DND-41 (cell line): ENCODE data around the gene PCDHGA1.

Experiments used
- ATAC-seq: fragments of 200-7000 bp; cut with Tn5 transposase; 3 replicates; pipeline ENCODE4 v1.9.1; 2021; ENCODE audit warnings: low read depth; ENCODE audit not compliant: insufficient read depth
- DNase-seq: peaks from one replicate; pipeline ENCODE4 v3.0.0-alpha.2; 2020
- H2AFZ ChIP-seq: 2 replicates; pipeline ENCODE4 v1.6.0; 2012; ENCODE audit warnings: low read depth, low read length
- H3K27ac ChIP-seq: 2 replicates; pipeline ENCODE4 v1.5.1; 2012; ENCODE audit warnings: low read length, inconsistent platforms
- H3K27me3 ChIP-seq: fragments of 200-600 bp; sonication (generic); 2 replicates; pipeline ENCODE4 v1.6.0; 2012; ENCODE audit warnings: low read length, mild to moderate bottlenecking, inconsistent platforms; ENCODE audit not compliant: insufficient read depth, poor library complexity
- H3K36me3 ChIP-seq: 2 replicates; pipeline ENCODE4 v1.5.1; 2012; ENCODE audit warnings: low read length, inconsistent platforms; ENCODE audit not compliant: insufficient read depth
- H3K4me1 ChIP-seq: 2 replicates; pipeline ENCODE4 v1.5.1; 2012; ENCODE audit warnings: mild to moderate bottlenecking, low read length; ENCODE audit not compliant: insufficient read depth
- H3K4me2 ChIP-seq: 2 replicates; pipeline ENCODE4 v1.6.0; 2012; ENCODE audit warnings: mild to moderate bottlenecking, moderate library complexity, low read length, inconsistent platforms; ENCODE audit not compliant: insufficient read depth
- H3K4me3 ChIP-seq, 2 experiments: fragments of 200-600 bp in 1 of 2; shearing (Covaris generic) in 1 of 2; 2 replicates each; pipeline ENCODE4 v1.5.1; 2012 to 2016; ENCODE audit warnings: inconsistent platforms in 2 of 2, low read length in 2 of 2, mild to moderate bottlenecking in 2 of 2, low read depth in 1 of 2, moderate library complexity in 1 of 2
- H3K79me2 ChIP-seq: 2 replicates; pipeline ENCODE4 v1.6.0; 2012; ENCODE audit warnings: low read length, inconsistent platforms; ENCODE audit not compliant: insufficient read depth
- H3K9ac ChIP-seq: 2 replicates; pipeline ENCODE4 v1.6.0; 2012; ENCODE audit warnings: low read depth, mild to moderate bottlenecking, inconsistent platforms, low read length, moderate library complexity
- H3K9me3 ChIP-seq: 2 replicates; pipeline ENCODE4 v1.5.1; 2012; ENCODE audit warnings: low read length, moderate library complexity, mild to moderate bottlenecking, inconsistent platforms; ENCODE audit not compliant: insufficient read depth, severe bottlenecking
- H4K20me1 ChIP-seq: 2 replicates; pipeline ENCODE4 v1.6.0; 2012; ENCODE audit warnings: low read length; ENCODE audit not compliant: insufficient read depth
- CTCF ChIP-seq: IDR thresholded peaks from 2 replicates; pipeline ENCODE4 v1.5.1; 2012; ENCODE audit warnings: borderline replicate concordance, low read length, moderate library complexity, mild to moderate bottlenecking; ENCODE audit not compliant: poor library complexity, severe bottlenecking; ENCODE audit errors: extremely low read depth
- EZH2 ChIP-seq: IDR thresholded peaks from 3 replicates; pipeline ENCODE4 v1.6.1; 2012; ENCODE audit warnings: borderline replicate concordance, low read depth, mild to moderate bottlenecking, moderate library complexity, low read length, inconsistent platforms; ENCODE audit not compliant: severe bottlenecking

PCDHGA1 gene

GRCh38 chr5:141492168-141492885 lies 162.0 kb downstream of the PCDHGA1 start:
- Histone ChIP-seq H3K27ac (no peak overlapping the region), H3K4me1 (peaks cover 29% of the 10 kb centered on the region), H3K79me2 (no peaks in the 10 kb centered on the region), H2AFZ (no peak overlapping the region), H4K20me1 (no peaks in the 10 kb centered on the region), H3K36me3 (no peaks in the 10 kb centered on the region), H3K27me3 (no peaks in the 10 kb centered on the region), H3K4me2 (no peak overlapping the region), H3K4me3 (no peak overlapping the region), H3K9me3 (no peaks in the 10 kb centered on the region), H3K9ac (no peak overlapping the region)
- TF ChIP-seq CTCF (no peak), EZH2 (no peak)
- ATAC-seq (no peak), DNase-seq (no peak)

- no peak for DNase-seq
- H3K27ac ChIP-seq: peak overlapping the region; percentile 68; the same call in 1 of the 2 replicates
- 0 out of 2 replicates have a peak overlapping the region, but pooled peaks have one; percentile 49 for H3K9ac ChIP-seq
- H4K20me1 ChIP-seq: no peaks in the 10 kb centered on the region
- no peaks in the 10 kb centered on the region for H3K27me3 ChIP-seq
- peaks cover 29% of the 10 kb centered on the region for H3K4me1 ChIP-seq
- no peak overlapping the region for H3K4me2 ChIP-seq
- no peak for ATAC-seq
- TF ChIP-seq EZH2 (no peak), CTCF (no peak)
- H3K79me2 ChIP-seq: no peaks in the 10 kb centered on the region
- peak overlapping the region; percentile 53; the same call in 1 of the 2 replicates for H2AFZ ChIP-seq
- no peaks in the 10 kb centered on the region for H3K36me3 ChIP-seq
- no peak overlapping the region for H3K4me3 ChIP-seq
- no peaks in the 10 kb centered on the region for H3K9me3 ChIP-seq
Measured at GRCh38 chr5:141493500-141494422, 163.4 kb downstream of the PCDHGA1 start.

- Histone ChIP-seq H3K4me3 (peak overlapping the region in 1 of 2 experiments; percentile 54; a peak in 2 of 4 replicates), H3K9ac (peak overlapping the region; percentile 49), H3K27ac (peak overlapping the region; percentile 68)
Measured at GRCh38 chr5:141494761-141495452, 164.6 kb downstream of the PCDHGA1 start.

More at GRCh38 chr5:141494761-141495452, 164.6 kb downstream of the PCDHGA1 start:
- H3K36me3 ChIP-seq: no peaks in the 10 kb centered on the region
- no peaks in the 10 kb centered on the region for H3K79me2 ChIP-seq
- H4K20me1 ChIP-seq: no peaks in the 10 kb centered on the region
- no peak for TF ChIP-seq EZH2
- no peak for TF ChIP-seq CTCF
- H3K9me3 ChIP-seq: no peaks in the 10 kb centered on the region
- no peaks in the 10 kb centered on the region for H3K27me3 ChIP-seq
- ATAC-seq (peak; percentile 51), DNase-seq (peak; percentile 65)
- H3K4me2 ChIP-seq: peak overlapping the region; percentile 66
- peak overlapping the region; percentile 62 for H2AFZ ChIP-seq
- peaks cover 29% of the 10 kb centered on the region for H3K4me1 ChIP-seq
